GM19468 (cell line): ENCODE measurements around the gene MC4R.
"Not testable (repeated sequence)": the region's sequence is repeated elsewhere in the genome, so short reads cannot be mapped to it uniquely, and the experiment has no call there.

Experiments used
- ATAC-seq: cut with Tn5 transposase; IDR thresholded peaks from one replicate; pipeline ENCODE4 v1.9.1; 2021; ENCODE audit warnings: mild to moderate bottlenecking, moderate library complexity, moderate number of reproducible peaks; ENCODE audit not compliant: unreplicated experiment; ENCODE audit errors: extremely low read depth

MC4R gene

DNA sequence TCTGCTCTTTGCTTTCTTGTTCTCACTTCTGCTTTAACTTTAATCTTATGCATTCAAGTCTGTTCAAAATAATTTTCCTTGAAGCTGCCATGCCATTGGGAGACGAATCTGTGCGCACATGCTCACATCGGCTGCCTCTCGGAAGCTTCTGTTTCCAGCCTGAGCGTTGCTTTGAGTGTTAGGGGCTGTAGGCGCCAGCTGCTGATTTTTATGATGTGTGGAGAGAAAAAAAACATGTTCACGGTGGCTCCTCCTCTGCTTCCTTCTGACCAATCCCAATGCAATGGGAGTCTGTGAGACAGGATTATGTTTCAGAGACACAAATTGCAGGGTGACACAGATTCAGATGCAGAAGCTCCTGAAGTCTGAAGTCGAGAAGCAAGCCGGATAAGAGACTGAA is at the start of gene MC4R:
Gene MC4R, minus strand, starts transcription at position 180 of the 400 bp plus-strand sequence. CDS start 426 bp downstream, outside the sequence.
- ATAC-seq: no peak

DNA sequence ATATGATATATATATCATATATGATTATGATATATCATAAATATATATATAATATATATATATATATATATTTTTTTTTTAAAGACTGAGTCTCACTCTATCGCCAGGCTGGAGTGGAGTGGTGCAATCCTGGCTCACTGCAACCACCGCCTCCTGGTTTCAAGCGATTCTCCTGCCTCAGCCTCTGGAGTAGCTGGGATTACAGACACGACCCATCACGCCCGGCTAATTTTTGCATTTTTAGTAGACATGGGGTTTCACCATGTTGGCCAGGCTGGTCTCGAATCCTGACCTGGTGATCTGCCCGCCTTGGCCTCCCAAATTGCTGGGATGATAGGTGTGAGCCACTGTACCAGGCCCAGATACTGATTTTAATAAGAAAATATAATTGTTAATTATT is 49.7 kb upstream of the MC4R start:
- not testable (repeated sequence) for ATAC-seq

DNA sequence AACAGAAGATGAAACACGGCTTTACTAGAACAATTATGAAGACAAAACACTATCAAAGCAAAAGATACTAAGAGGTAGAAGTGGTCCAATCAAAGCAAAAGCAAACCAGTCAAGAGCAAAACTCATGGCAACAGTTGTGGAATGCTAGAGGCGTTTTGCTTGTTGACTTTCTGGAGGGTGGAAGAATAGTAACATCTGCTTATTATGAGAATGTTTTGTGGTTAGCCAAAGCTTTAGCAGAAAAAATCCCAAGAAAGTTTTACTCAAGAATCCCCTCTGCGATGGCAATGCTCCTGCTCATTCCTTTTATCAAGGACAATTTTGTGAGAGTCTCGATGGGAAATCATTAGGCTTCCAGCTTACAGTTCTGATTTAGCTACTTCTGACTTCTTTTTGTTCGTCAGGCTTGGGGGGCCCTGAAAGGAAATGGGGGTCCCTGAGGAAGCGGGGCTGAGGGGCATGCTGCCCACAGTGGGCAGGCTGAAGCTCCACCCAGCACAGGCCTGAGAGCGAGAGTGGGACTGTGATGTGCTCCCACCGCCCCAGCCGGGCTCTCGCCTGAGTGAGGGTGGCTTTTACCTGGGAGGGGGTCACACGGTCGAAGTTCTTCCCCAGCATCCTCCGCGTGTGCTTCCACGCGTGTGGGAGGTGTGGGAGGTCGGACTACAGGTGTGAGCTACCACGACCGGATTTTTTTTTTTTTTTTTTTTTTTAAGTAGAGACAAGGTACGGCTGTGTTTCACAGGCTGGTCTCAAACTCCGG is 49.0 kb upstream of the MC4R start:
- ATAC-seq: no peak

DNA sequence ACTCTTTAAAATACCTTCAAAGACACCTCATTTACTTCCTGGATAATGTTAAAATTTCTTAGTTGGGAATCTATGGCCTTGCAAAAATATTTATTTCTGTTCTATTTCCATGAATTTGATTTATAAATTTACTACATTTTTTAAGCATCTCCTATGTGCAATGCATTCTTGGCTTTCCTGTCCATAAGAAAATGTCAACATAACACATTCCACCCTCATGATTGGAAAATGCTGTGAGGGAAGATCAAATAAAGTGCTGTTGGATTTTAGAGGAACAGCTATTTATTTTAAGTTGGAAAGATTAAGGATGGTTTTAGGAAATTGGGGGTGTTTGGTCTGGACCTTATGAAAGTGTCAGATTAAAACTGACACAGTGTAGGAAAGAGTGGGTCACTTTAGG is 45.4 kb upstream of the MC4R start:
- no peak for ATAC-seq

DNA sequence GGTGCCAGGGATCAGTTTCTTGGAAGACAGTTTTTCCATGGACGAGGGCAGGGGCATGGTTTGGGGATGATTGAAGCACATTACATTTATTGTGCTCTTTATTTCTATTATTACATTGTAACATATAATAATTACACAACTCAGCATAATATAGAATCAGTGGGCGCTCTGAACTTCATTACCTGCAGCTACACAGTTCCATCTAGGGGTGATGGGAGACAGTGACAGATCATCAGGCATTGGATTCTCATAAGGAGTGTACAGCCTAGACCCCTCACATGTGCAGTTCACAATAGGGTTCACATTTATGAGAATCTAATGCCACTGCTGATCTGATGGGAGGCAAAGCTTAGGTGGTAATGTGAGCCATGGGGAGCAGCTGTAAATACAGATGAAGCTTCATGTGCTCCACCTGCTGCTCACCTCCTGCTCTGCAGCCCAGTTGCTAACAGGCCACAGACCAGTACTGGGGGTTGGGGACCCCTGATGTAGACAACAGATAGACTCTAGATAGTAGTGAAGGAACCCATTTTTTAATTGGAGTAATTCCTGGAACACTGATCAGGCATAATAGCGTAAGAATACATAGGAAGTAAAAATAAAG is 41.5 kb upstream of the MC4R start:
- ATAC-seq: peak; percentile 66

DNA sequence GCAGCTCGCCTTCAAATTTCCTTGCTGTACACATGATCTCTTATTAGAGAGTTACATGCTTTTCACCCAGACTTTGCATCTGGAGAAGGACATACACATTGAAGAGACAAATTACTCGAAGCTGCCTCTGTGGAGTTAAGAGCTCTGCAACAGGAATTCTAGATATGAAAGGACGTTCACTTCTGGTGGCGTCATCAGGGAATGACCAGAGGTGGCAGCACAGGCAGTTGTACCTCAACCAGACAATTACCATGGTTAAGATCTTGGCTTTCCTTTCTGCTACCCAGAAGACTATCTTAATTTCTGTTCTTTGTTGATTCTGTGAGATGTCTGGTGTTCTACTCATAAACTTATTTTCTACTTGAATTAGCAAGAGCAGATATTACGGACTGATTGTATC is 39.1 kb upstream of the MC4R start:
- ATAC-seq: no peak

DNA sequence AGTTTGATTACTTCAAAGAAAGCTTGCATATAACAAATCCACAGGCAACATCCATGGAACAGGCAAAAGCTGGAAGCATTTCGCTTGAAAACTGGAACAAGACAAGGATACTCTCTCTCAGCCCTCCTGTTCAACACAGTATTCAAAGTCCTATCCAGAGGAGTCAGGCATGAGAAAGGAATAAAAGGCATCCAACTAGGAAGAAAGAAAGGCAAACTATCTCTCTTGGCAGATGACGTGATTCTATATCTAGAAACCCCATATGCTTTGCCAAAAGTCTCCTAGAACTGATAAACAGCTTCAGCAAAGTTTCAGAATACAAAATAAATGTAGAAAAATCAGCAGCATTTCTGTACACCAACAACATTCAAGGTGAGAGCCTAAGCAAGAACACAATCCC is 34.1 kb upstream of the MC4R start:
- ATAC-seq: no peak

DNA sequence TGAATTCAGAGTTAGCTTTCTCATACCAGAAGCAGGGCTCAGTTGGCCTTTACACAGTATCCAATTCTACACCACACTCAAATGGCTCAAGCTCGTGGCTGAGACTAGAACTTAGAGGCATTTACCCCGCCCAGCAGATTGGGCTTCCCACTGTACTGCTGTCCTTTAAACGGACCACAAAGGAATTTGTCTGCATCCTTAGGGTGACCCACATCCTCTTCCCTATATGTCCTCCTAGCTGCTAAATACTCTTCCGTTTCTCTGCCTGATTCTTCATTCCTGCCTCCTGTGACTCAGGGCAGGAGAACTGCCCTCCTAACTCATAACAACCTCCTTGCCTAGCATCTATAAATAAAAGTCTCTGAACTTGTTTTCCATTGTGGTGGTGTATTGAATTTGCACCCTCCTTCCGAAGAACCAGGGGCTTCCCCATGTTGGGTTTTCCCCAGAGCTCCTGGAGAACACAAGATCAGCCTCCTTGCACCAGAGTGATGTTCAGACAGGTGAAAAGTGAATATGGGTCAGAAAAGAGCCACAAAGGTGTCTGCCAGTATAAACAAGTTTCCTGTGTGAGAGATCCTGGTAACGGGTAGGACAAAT is 32.0 kb upstream of the MC4R start:
- no peak for ATAC-seq

DNA sequence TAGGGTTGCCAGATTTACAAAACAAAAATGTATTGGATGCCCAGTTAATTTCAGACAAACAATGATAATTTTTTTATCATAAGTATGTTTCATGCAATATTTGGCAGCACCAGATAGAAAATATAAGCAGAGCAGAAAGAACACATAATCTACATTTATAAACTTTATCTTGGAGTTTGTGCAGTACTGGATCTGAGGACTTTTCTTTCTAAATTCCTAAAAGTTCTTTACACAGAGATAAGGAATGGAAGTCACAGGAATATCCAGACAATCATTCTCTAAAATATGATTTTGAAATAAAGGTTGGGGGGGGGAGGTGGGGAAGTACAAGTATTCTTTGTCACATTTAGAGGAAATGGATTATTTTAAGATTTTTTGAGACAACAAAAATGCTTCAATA is 28.8 kb upstream of the MC4R start:
- no peak for ATAC-seq

DNA sequence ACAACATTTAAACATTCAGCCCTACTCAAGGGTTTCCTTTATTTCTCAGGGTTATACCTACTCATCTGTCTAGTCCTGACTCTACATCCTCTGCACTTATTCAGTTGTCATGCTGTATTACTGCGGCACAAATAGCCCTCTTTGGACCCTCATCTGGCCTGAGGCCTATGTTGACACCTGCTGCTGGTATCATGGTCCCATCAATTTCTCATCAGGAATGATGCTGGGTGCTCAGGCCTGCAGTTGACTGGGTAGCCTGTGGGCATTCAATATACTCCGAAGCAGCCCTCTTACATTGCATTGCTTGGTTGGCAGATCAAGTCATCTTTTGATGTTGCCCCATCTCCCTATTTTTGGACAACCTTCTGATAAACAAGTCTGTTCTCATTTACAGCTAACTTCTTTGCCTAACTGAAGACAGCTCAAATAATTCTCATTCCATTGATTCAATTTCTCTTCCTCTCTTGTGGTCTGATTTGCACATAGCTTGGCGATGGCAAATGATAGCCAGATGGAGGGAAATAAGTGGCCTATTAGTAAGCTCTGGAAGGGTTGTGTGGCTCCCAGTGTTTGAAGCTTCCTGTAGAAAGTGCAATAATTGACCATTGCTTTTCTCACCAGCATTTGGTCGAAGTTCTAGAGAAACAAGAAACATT is 19.1 kb upstream of the MC4R start:
- no peak for ATAC-seq

DNA sequence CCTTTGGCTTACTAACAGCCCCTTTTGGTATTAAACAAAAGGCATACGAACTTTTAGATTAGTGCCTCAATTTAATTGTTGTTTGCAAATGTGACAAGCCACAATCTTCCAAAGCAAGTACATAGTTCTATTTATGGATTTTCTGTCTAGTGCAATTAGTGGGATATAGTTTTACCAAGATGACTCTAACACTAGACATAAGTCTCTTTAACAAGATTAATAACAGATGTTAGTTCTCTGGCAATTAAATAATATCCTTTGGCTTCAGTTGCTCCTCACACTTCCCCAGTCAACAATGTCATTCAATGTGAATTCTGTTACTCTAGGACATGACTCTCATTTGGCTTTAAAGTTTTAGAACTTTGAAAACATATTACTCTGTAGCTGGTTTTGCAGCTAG is 16.7 kb upstream of the MC4R start:
- no peak for ATAC-seq

DNA sequence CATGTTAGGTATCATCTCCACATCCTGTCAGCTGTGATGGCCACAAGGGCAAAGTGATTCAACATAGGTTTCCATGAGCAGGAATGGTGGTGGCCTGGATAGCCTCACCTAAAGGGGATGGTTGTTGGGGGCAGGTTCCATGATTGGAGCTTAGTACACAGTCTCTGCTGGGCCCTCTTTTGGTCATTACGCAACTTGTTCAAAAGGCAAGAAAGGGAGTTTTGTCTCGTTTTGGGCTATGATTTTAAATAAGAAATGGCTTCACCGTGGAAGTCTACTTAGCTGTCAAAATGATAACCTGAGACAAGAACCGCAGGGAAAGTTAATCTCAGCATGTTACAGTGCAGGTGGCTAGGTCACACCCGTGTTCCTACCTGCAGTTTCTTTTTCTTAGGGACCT is 13.1 kb upstream of the MC4R start:
- ATAC-seq: no peak

DNA sequence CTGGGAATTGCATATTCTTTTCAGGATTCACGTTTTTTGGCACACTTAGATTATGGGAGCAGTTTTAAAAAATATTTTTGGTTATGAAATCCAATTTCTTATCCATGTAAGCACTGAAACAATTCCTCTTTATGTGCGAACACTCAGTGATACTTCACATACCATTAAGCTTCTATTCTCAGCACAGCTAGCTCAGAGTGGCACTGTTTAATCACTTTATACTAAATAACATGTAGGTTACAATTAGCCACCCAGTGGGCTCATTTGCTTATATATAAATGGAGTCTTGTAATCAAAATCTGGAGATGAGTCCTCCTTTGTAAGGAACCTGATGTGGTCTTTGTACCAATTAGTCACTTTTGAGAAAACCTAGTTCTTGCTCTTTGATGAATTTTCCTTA is 11.3 kb upstream of the MC4R start:
- ATAC-seq: no peak

DNA sequence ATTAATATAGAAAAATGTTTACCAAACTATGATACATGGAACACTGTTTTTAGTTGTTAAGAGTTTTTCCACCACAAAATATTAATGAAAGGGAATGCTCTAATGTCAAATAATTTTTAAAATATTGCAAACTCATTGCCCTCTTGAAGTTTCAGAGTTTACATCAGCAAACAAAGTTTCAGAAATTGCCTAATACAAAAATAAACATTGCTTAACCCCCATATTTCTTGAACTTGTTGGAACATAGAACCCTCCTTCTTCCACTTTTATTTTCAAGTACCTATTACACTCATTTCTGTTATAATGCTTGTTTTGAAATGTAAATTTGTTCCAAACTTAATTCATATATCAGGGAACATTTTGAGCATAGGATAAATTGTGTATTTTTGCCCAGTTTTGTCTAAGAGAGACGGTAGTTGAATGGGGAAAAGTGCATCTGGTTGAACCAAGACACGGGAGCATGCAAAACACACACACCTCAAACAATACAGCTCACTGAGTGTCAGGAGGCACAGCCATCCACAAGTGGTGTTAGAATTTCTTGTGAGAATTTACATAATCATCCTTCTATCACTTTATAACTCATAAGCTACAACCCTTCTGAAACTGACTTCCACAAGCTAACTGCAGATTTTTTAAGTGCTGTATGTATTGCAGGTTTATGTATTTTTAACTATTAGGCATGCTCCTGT is 5.3 kb upstream of the MC4R start:
- no peak for ATAC-seq

DNA sequence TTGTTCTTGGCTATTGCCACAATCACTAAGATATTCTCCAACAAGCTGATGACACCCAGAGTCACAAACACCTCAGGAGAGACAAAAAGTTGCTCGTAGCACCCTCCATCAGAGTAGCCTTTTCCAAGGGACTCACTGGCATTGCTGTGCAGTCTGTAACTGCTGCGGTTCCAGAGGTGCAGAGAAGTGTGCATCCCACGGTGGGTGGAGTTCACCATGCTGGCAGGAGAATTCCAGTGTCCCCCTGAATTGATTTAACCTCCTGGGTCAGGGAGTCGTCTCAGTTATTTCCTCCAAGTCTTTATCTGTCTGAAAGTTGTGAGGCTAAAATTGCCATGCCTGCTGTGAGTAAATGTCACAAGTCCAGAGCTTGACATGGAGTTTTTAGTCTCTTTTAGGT is 443 bp downstream of the MC4R start:
- ATAC-seq: no peak

DNA sequence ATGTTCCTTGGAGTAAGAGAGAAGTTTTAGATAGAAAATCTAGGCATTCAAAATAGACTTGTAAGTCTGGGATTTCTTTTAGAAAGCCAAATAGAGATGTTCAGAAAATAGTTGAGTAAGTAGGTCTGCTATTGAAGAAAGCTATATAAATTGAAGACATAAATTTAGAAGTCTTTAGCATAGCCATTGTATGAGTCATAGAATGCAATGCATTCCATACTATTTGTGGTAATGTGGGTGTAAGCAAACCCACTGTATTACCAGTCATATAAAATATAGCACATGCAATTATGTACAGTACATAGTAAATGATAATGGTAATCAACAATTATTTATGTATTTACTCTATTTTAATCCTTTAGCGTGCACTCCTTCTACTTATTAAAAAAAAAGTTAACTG is 14.1 kb downstream of the MC4R start:
- ATAC-seq: no peak

DNA sequence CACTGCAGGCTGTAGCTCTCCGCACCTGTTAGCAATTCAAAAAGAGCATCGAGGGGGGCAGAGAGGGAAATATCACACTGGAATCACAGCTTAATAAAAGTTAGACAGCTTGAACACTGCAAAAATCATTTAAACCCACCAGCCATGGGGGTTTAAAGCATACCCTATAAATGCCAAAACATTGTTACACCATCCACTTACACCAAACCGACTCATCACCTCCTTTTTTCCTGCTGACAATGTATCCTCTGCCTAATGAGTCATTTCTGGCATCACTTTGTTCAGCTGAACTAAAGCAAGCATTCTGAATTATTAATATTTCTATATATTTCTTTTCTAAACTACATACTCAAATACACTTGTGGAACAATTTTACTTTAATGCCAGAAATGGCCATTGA is 21.6 kb downstream of the MC4R start:
- no peak for ATAC-seq

DNA sequence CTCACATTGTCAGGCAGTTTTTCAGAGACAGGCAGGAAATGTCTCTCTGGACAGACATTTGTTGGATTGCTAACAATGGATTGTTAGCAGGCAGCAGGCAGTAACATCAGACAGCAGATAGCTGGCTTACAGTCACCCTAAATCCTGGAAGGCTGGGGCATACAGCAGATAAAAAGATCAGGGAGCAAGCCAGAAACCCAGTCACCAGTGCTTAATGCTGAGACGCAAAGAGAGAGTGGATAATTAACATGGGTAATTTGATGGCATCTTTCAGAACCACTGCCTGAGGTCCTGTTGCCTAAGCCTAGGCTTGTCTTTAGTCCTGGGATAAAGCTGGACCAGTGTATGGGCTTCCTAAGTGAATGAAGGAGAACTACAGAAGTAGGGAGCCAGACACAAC is 22.4 kb downstream of the MC4R start:
- no peak for ATAC-seq

DNA sequence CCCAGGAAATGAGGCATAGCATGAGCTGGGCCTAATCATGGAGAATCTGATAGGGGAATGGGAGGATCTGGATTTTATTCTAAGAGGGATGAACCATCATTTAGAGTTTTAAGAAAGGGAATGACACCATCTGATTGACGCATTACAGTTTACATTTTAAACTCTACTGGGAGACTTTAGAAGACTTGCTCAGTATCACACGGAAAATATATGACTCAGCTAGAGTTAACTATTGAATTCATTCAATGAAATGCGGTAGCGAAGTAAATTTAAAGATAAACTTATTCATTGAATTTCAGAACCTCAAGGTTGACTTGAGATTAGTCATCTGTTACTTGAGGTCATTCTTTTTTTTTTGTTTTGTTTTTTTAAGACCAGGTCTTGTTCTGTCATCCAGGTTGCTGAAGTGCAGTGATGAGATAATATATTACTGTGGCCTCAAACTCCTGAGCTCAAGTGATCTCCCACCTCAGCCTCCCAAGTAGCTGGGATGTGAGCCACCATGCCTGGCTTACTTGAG is 25.0 kb downstream of the MC4R start:
- no peak for ATAC-seq

DNA sequence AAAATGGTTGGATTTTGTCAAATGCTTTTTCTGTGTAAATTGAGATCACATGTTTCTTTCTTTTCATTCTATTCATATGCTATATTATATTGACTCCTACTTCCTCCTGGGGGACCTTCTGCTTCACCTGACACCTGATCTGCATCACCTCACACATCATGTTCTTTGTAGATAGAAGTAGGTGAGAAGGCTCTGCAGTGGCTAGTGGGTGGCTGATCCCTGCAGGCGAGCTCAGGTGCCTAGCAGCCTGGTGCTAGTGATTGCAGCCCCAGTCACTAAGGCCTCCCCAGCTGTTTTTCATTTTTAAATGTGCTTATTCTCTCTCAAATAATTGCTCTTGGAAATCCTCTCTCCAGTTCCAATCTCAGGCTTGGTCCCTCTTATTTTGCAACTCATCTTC is 33.6 kb downstream of the MC4R start:
- ATAC-seq: no peak
